ELR (cell line): ENCODE data around the gene LRCH4.

ENCODE experiments used
- DNase-seq: peaks from one replicate; pipeline ENCODE4 v3.0.0-alpha.2; 2015; ENCODE audit warnings: low read depth

Gene LRCH4

GRCh38 chr7:100585511-100586265, at the start of gene LRCH4:
Gene LRCH4, minus strand, starts transcription at chr7:100586129. Its CDS starts 29 bp downstream, at chr7:100586100.
- peak; percentile 45 for DNase-seq

GRCh38 chr7:100632951-100633717, 47.2 kb upstream of the LRCH4 start:
- DNase-seq = no peak

GRCh38 chr7:100630066-100630465, 44.1 kb upstream of the LRCH4 start:
- DNase-seq = no peak

GRCh38 chr7:100629117-100629716, 43.3 kb upstream of the LRCH4 start:
- peak; percentile 50 for DNase-seq

GRCh38 chr7:100627238-100627549, 41.3 kb upstream of the LRCH4 start:
- no peak for DNase-seq

- peak; percentile 86 for DNase-seq
Observed at GRCh38 chr7:100626530-100627237, 40.8 kb upstream of the LRCH4 start.

GRCh38 chr7:100626055-100626454, 40.1 kb upstream of the LRCH4 start:
- DNase-seq = no peak

- no peak for DNase-seq
Observed at GRCh38 chr7:100623951-100624824, 38.3 kb upstream of the LRCH4 start.

- DNase-seq = no peak
Observed at GRCh38 chr7:100621554-100621953, 35.6 kb upstream of the LRCH4 start.

- no peak for DNase-seq
Observed at GRCh38 chr7:100620804-100621203, 34.9 kb upstream of the LRCH4 start.

GRCh38 chr7:100620239-100620638, 34.3 kb upstream of the LRCH4 start:
- no peak for DNase-seq

GRCh38 chr7:100614308-100614861, 28.5 kb upstream of the LRCH4 start:
- peak; percentile 38 for DNase-seq

GRCh38 chr7:100613412-100614175, 27.7 kb upstream of the LRCH4 start:
- DNase-seq = no peak

- peak; percentile 15 for DNase-seq
Observed at GRCh38 chr7:100612730-100613390, 26.9 kb upstream of the LRCH4 start.

- DNase-seq = peak; percentile 99
Observed at GRCh38 chr7:100611983-100612729, 26.2 kb upstream of the LRCH4 start, which contains the start of gene MOSPD3. Gene MOSPD3, plus strand, starts transcription at chr7:100612540. Its CDS starts 252 bp downstream, at chr7:100612792.

GRCh38 chr7:100609958-100610357, 24.0 kb upstream of the LRCH4 start:
- no peak for DNase-seq

- DNase-seq = peak; percentile 70
Observed at GRCh38 chr7:100607111-100607510, 21.2 kb upstream of the LRCH4 start.

GRCh38 chr7:100606313-100606712, 20.4 kb upstream of the LRCH4 start:
- no peak for DNase-seq
